ENCODE measurements around the gene NDUFAF2. TPM values are rescaled to one million over a fixed set of nuclear protein-coding genes. Genes with fewer than 3 reads are reported as not detected.

The NDUFAF2 gene
- polyA plus RNA-seq, 1 of the 3 experiments (the other 2 are of a cell fraction), result 33.4 TPM

DNA sequence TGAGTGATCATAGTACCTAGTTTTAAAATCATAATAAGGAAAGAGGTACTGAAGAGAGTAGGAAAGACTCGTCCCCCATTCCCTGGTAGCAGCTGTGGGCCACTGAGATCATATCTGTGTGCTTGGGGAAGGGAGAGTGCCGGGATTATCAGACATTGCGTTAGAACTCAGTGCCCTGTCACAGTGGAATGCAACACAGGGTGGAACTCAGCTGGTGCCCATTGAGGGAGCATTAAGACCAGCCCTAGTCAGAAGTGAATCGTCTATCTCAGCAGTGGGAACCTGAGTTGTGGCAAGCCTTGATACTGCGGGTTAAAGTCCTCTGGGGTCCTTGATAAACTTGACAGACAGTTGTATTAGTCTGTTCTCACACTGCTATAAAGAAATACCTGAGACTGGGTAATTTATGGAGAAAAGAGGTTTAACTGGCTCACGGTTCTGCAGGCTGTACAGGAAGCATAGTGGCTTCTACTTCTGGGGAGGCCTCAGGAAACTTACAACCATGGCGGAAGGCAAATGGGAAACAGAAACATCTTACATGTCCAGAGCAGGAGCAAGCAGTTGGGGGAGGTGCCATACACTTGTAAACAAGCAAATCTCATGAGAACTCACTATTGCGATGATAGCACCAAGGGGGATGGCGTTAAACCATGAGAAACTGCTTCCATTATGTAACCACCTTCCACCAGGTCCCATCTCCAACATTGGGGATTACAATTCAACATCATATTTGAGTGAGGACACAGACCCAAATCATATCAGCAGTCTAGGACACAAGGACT lies 33.1 kb downstream of the NDUFAF2 start:
- Histone ChIP-seq H2AFZ (ENCODE audit: low read depth) (no peak overlapping the region), H3K4me2 (no peak overlapping the region), H3K79me2 (ENCODE audit: insufficient read depth) (peaks cover 10% of the 10 kb centered on the region; the same call in 1 of the 2 replicates), H3K9me3 (no peaks in the 10 kb centered on the region), H3K4me3 (ENCODE audit: low read depth in 2 of 2, low read length in 1 of 2) (no peak overlapping the region), H3K36me3 (replicated peaks in 1 of 2; ENCODE audit: control insufficient read depth in 1 of 2, insufficient read depth in 2 of 2, low read length in 1 of 2) (no peaks in the 10 kb centered on the region), H3K9ac (no peak overlapping the region), H3F3A (replicated peaks; ENCODE audit: insufficient read depth) (no peaks in the 10 kb centered on the region), H3K4me1 (ENCODE audit: control insufficient read depth in 1 of 2, insufficient read depth in 2 of 2, low read depth in 1 of 2, low read length in 1 of 2) (no peaks in the 10 kb centered on the region), H3K9me2 (no peaks in the 10 kb centered on the region), H4K20me1 (ENCODE audit: insufficient read depth) (no peaks in the 10 kb centered on the region), H3K27ac (ENCODE audit: low read depth in 2 of 2, low read length in 1 of 2) (no peak overlapping the region), H3K27me3 (ENCODE audit: insufficient read depth) (no peaks in the 10 kb centered on the region)
- no peak for DNase-seq
- POLR2A ChIA-PET, result no interaction called here
- WGBS (ENCODE audit: low lambda C conversion rate), result 97% methylated on average over 7 of the region's 9 CpGs
- CTCF ChIA-PET, result no interaction called here
- TF ChIP-seq RAD21 (IDR thresholded peaks at IDR 0.05; ENCODE audit: low read length) (no peak), RFX5 (IDR thresholded peaks at IDR 0.05; ENCODE audit: low read length) (no peak), SMC3 (IDR thresholded peaks at IDR 0.05; ENCODE audit: low read depth, low read length) (no peak), REST (IDR thresholded peaks at IDR 0.05; ENCODE audit: low read depth, low read length) (no peak), FOXJ3 (CRISPR knock-in tag; IDR thresholded peaks at IDR 0.05) (no peak), TEAD4 (IDR thresholded peaks at IDR 0.05; ENCODE audit: borderline replicate concordance, insufficient read depth) (no peak), EZH2phosphoT487 (IDR thresholded peaks at IDR 0.05; ENCODE audit: borderline replicate concordance, low read depth) (no peak), GABPA (IDR thresholded peaks at IDR 0.05; ENCODE audit: low read depth) (no peak), FOXM1 (IDR thresholded peaks at IDR 0.05; ENCODE audit: low read depth) (no peak), MEF2A (IDR thresholded peaks at IDR 0.05; ENCODE audit: borderline replicate concordance, low read depth) (no peak), ZBTB33 (IDR thresholded peaks at IDR 0.05; ENCODE audit: borderline replicate concordance, low read depth) (no peak), POLR2AphosphoS5 (IDR thresholded peaks at IDR 0.05; ENCODE audit: low read depth, low read length) (no peak), RCOR1 (IDR thresholded peaks at IDR 0.05; ENCODE audit: low read length) (no peak), NFIC (IDR thresholded peaks at IDR 0.05; ENCODE audit: borderline replicate concordance) (no peak), YY1 (IDR thresholded peaks at IDR 0.05; ENCODE audit: low read depth) (no peak), FOSL2 (IDR thresholded peaks at IDR 0.05; ENCODE audit: borderline replicate concordance, low read depth) (no peak), CHD2 (IDR thresholded peaks at IDR 0.05; ENCODE audit: low read length, partially characterized antibody) (no peak), CTCF (IDR thresholded peaks at IDR 0.05) (no peak)
- TF ChIP-seq, protein P1, sequence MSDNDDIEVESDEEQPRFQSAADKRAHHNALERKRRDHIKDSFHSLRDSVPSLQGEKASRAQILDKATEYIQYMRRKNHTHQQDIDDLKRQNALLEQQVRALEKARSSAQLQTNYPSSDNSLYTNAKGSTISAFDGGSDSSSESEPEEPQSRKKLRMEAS (IDR thresholded peaks at IDR 0.05; ENCODE audit: low read depth), result no peak

Measured in SK-N-SH (cell line).